Suppressor macrophage (primary cell): ENCODE results near the gene CNTD1.

Experiments
- DNase-seq, 4 experiments: peaks; one replicate each; pipeline ENCODE4 v3.0.0-alpha.2; 2020 to 2022

The CNTD1 gene

DNA sequence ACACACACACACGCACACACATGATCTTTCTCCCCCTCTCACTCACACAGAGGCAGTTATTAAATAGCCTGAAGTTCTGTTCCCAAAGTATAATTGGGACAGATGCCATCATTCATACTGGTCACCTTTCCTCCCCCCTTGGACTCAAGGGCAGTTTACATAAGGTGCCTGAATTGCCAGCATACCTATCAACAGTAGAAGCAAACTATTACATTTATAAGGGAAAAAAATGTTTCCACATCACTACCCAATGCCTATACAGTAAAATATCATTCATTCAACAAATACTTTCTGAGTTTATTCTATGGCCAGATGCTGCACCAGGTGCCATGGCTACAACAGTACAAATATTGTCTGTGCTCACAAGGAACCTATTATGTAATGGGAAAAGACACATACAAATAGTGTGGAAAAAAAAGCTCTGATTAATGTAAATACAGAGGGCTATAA is 6.3 kb downstream of the CNTD1 start:
- no peak for DNase-seq

DNA sequence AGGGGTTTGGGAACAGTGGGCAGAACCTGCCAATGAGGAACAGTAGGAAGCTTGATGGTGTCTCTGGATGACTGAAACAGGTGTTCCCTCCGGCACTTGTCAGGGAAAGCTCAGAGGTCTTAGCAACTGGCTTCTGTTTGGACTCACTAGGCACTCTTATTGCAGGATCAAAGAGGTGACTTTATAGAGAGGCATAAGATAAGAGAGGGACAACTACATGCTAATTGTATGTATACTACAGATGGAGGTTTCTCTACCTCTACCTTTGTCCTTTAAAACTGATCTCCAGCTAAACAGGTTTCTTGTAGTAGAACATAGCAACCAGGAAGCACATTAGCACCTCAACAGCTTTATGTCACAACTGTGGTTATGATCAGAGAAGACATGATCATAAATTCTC is 7.6 kb downstream of the CNTD1 start:
- no peak for DNase-seq

DNA sequence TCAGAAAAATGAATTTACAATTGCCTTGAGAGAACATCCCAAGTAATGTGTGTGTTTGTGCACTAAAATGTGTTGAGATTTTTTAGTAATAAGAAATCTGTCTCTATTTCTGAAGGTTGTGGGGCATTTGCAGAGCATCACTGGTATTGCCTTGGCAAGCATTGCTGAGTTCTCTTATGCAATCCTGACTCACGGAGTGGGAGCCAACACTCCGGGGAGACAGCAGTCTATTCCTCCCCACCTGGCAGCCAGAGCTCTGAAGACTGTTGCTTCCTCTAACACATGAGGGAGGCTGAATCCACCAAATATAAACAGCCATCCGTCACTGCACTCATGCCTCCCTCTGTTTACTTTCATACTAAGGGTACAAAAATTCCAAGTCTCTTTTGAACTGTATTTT is 10.6 kb downstream of the CNTD1 start:
- DNase-seq, result no peak

DNA sequence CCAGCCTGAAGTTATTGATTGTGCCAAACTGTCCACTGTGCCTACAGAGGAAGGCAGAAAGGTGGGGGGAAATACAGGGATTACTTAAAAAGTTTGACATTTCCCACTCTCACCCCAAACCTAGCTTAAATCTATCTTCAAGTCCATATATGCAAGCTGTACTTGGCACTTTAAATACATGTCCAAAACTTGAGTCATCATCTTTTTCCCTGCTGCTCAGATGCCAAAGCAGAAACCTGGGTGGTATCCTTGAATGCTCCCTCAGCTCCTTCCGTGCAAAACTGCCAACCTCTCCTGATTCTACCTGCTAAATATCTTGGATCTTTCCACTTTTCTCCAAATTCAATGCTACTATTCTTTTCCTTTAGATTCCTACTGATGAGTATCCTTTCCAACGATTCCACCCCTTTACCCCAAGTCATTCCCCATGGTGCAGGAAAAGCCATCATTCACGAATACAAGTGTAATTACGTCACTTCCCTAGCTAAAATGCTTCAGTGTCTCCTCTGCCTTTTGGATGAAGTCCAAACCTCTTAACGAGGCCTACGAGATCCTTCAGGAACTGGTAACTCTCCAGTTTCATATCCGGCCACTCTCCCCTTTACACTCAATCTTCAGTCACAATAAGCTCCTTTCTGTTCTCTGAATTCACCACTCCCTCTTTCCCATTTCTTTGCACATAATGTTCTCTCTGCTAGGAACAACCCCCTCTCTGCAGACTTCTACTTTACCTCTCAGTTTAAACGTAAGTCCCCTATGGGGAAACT is 16.2 kb downstream of the CNTD1 start:
- DNase-seq, result no peak

DNA sequence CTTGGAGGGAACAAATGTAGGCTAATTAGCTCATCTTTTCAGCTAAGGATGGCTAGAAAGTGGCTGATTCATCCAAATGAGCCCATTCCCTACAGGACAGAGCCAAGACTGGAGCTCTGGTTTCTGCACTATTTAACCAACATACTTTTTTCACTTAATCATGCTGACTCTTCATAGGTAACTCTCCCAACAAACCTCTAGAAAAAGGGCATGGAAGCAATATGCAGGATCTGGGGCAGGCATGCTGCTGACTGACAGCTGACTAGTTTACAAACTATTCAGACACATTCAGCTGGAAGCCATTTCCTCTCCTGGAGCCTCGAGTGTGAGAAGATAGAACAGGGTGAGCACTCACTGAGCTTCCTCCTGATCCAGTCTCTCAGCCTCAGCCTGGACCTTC is 19.2 kb downstream of the CNTD1 start:
- DNase-seq, result no peak

DNA sequence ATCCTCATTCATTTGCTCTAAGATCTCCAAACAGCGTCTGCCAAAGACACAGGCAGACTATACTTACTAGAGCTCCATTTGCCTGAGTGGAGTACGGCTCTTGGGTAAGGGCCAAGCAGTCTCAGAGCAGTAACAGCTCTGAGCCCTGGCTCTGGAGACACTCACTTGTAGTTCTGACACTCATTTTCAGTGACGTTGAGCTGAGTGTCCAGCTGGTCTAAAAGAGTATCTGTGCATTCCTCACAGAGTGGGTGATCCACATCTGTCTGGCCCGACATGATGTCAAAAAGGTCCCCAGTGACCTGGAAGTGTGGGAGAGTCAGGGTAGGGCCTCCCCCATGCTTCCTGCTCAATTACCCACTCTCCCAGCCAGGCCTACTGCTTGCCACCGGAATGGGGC is 19.7 kb downstream of the CNTD1 start:
- DNase-seq, result no peak

DNA sequence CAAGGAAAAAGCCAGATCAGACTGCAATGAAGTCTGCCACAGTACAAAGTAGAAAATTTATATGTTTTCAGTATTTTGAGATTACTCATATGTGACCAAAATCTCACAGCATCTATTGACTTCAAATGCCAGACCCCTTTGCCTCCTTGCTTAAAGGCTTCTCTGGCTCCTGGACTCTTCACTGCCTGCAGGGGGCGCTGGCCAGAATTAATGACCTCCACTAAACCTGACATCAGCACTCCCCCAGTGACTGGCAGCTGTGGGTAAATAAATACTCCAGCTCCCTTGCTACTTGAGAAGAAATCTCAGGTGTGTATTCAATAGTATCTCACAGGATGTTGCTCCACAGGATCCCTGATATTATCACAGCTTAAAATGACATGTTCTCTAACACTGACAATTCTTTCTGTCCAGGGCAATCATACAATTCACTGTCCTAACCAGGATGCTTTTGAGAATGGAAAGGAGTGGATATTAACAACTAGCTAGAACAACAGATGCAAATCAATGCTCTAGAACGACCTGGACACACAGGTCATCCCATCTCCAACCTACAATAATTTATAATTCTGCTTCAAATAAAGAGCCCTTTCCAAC is 21.4 kb downstream of the CNTD1 start:
- DNase-seq, result peak; percentile 80 to 87 (median 84)

DNA sequence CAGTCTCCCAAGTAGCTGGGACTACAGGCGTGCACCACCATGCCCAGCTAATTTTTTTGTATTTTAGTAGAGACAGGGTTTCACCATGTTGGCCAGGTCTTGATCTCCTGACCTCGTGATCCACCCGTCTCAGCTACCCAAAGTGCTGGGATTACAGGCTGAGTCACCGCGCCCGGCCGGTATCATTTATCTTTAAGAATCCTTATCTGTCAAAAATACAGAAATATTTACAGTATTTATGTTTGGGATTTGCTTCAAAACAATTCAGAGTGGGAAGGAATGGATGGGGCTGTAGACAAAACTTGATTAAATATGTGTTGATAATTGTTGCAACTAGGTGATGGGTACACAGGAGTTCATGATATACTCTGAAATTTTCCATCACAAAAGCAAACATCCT is 22.5 kb downstream of the CNTD1 start:
- DNase-seq, result no peak

DNA sequence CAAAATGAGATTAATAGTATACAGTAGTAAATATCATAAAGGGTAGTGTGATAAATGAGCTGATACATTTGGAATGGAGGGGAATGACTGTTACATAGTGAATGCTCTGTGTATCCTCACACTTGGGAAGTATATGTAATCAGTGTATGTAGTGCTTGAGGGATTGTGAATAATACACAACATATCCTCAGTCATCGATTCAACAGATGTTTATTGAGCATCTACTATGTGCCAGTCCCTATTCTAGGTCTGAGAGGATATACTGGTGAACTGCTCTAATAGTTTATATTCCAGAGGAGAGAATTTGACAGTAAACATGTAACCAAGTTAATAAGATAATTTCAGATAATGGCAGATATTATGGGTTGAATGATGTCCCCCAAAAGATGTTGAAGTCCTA is 28.8 kb downstream of the CNTD1 start:
- no peak for DNase-seq

DNA sequence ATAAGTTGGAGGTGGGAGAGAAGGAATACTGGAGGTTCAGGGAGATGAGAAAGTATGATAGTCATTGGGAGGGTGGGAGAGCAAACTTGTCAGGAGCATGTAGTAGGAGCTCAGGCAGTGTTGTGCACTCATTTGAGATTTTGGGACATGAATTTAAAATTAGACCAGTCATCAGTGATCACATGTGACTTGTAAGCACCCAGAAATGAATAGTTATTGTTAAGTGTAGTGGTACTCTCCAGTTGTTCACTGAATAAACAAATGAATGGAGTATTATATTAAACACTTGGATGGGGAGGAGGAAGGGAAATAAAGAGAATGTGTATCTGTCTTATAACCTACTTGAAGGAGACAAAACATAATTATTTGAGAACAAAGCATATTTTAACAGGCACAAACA is 32.3 kb downstream of the CNTD1 start:
- DNase-seq, result no peak

DNA sequence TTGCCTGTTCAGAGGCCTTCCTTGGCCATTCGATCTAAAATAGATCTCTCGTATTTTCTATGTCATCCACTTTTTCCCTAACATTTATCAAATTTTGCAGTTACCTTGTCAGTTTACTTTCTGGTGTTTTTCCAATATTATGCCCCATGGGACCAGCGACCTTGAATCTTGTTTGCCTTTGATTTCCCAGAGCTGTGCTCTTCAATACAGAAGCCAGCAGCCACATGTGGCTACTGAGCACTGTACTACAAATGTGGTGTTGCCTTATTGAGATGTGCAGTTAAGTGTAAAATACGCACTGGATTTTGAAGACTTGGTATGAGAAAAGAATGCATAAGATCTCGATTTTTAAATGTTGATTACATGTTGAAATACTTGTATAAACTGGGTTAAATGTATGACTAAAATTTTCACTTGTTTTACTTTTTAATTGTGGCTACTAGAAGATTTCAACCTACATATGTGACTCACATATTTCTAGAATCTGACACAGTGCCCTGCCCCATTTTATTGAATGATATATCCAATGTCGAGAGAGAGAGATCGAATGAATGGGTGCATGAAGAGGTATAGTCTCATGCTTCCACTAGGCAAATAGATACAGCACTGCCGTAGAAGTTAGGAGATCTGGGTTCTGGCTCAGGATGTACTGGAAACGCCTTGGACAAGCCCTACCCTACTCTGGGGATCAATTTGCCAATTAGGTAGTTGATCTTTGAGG is 33.7 kb downstream of the CNTD1 start:
- DNase-seq, result no peak

DNA sequence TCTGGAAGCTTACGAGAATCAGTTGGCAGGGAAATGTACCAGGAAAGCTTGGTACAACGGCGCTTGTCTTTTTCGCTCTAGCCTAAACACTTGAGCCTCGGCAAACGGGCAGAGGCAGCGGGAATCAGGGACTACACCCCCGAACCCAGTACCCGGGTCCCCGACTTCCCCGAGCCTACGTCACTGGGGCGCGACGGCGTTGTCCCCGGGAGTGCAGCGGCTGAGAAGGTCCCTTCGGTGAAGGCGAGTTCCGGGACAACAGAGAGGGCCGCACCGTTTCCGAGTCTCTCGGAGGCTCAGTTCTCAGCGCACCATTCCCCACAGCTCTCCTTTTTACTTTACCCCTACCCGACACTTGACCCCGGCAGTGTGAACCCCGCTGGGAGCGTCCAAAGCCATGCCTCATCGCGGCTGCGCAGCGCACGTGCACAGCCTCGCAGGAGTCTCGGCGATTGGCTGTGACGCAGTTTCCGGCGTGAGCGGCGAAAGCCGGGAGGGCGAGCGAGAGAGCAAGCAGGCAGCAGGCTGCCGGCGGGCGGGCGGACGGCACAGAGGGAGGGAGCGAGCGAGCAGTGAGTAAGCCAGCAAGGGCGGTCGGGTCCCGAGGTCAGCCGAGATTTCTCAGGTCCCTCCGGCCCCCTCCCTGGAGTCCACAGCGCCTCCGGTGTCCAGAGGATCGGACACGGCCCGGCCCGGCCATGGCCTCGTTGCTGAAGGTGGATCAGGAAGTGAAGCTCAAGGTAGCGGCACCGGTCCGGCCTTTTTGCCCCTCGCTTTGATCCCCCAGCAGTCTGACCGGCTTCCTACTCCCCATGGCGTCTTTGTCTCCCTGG is 34.5 kb downstream of the CNTD1 start, which contains the start of gene PSME3:
PSME3 (plus strand) TSS at position 464 of the 833 bp plus-strand sequence; CDS start at position 699, 235 bp downstream.
- peak; percentile 92 to 95 (median 95) for DNase-seq

DNA sequence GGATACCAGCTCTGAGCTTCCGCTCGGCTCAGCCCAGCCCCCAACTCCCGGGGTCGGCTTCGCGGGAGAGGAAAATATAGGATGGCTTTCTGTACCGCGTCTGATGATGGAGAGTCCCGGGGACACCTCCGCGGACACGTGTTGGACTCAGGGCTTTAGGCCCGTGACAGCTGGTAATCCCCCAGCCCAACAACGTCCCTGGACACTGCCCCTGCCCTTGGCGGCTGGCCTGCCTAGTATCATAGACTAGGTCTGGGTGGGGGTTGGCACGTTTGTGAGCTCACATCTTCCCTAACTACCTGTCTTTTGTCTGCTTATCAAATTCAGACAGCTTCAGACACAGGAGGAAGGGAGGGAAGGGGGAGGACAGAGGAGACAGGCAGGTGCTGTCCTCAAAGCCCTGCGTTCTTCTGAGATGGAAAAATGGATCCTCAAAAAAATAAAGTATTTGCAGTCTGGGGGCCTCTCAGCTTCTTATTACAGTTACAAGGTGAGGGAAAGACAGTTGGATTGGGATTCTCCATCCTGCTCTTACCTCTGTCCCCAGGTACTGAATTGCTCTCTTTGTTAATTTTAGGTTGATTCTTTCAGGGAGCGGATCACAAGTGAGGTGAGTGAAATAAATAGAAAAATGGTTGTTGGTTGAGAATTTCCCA is 35.2 kb downstream of the CNTD1 start:
- DNase-seq, result no peak

DNA sequence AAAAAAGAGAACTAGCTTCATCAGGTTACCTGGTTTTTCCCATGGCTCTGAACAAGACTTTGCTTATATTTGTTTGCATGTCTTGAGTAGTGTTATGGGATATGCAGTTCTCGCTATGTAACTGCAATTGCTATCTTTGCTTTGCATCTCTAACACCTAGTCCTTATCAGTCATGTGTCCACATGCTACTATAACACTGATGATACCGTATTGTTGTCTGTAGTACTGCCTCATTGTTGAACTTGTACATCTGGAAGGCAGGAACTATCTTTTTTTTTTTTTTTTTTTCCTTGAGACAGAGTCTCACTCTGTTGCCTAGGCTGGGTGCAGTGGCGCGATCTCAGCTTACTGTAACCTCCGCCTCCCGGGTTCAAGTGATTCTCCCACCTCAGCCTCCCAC is 37.1 kb downstream of the CNTD1 start:
- DNase-seq, result no peak

DNA sequence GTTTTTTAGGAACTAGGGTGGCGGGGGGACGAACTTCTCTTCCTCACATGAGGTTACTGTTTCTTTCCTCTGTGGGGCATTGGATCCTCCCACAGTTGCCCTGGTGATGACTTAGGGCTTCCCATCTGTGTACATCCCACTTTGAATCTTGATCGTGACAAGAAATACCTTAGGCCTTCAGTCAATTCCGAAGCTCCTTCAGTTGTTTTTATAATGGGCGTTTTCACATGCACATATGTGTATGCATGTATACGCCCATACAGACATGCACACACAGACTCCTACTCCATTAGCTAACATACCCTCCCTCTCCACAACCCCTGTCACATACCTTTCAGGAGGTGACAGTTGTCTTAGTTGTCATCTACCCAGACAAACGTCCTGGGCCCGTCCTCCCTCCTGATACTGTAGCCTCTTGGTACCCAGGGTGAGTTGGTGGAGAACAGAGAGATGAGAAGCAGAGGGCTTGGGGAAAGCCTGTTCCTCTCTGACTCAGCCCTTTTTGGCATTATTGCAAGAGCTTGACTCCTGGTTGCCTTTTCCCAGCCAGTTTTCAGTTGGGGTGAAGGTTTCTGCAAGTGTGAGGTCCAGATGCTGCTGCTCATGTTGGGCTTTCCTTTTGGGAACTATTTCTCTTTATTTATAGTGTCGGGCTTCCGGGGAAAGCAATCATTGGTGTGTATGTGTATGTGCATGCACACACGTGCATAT is 43.5 kb downstream of the CNTD1 start:
- DNase-seq, result no peak

DNA sequence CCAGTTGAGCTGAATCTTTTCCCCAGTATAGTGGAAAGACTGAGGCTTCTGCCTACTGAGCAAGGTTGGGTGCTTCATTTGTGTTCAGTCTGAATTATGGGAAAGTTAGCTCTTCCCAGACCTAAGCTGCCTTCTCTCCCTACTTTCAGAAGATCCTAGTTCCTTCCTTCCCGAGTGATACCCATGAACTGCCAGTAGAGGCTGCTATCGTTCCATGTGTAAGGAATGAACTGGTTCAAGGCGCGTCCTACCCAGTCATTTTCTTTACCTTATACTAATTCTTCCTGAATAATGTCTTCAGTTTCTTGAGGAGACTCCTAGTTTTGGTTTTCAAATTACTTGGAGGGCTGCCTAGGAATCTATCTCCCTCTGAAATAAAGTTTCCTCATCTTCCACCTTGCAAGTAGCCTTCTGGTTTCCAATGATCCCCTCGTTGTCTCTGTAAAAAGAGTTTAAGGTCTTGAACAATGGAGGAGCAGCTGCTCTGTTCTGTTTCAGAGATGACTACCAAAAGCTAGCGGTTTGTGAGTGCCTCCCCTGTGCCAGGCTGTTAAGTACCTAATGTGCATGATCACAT is 44.8 kb downstream of the CNTD1 start:
- peak; percentile 55 to 80 (median 70) for DNase-seq

DNA sequence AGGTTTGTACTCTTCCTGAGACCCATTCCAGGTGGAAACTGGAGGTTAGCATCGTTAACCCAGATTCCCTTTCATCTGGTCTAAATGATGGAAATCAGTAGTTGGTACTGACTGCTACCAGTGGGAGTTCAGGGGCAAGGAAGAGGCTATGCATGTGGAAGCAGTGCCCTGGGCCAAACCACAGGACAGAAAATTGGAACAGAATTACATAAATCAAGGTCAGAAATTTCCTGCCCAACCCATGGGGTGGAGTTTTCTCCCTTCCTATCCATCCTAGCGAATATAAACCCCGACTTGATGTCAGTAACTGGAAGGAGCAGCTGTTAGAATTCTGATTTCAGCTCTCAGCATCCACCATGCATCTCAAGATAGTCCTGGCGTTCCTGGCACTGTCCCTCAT is 45.6 kb downstream of the CNTD1 start, which contains the start of gene AOC2:
AOC2 (plus strand) TSS at position 310 of the 400 bp plus-strand sequence; CDS start at position 357, 47 bp downstream.
- no peak for DNase-seq

DNA sequence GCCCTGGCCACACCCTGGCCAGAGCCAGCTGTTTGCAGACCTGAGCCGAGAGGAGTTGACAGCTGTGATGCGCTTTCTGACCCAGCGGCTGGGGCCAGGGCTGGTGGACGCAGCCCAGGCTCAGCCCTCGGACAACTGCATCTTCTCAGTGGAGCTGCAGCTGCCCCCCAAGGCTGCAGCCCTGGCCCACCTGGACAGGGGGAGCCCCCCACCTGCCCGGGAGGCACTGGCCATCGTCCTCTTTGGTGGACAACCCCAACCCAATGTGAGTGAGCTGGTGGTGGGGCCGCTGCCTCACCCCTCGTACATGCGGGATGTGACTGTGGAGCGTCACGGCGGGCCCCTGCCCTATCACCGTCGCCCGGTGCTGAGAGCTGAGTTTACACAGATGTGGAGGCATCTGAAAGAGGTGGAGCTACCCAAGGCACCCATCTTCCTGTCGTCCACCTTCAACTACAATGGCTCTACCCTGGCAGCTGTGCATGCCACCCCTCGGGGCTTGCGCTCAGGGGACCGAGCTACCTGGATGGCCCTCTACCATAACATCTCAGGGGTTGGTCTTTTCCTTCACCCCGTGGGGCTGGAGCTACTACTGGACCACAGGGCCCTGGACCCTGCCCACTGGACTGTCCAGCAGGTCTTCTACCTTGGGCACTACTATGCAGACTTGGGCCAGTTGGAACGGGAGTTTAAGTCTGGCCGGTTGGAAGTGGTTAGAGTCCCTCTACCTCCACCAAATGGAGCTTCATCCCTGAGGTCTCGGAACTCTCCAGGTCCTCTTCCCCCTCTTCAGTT is 46.3 kb downstream of the CNTD1 start:
- no peak for DNase-seq

DNA sequence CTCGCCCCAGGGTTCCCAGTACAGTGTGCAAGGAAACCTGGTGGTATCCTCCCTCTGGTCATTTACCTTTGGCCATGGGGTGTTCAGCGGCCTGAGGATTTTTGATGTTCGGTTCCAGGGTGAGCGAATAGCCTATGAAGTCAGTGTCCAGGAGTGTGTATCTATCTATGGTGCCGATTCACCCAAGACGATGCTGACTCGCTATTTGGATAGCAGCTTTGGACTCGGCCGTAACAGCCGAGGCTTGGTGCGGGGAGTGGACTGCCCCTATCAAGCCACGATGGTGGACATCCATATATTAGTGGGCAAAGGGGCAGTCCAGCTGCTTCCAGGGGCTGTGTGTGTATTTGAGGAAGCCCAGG is 46.9 kb downstream of the CNTD1 start:
- no peak for DNase-seq

DNA sequence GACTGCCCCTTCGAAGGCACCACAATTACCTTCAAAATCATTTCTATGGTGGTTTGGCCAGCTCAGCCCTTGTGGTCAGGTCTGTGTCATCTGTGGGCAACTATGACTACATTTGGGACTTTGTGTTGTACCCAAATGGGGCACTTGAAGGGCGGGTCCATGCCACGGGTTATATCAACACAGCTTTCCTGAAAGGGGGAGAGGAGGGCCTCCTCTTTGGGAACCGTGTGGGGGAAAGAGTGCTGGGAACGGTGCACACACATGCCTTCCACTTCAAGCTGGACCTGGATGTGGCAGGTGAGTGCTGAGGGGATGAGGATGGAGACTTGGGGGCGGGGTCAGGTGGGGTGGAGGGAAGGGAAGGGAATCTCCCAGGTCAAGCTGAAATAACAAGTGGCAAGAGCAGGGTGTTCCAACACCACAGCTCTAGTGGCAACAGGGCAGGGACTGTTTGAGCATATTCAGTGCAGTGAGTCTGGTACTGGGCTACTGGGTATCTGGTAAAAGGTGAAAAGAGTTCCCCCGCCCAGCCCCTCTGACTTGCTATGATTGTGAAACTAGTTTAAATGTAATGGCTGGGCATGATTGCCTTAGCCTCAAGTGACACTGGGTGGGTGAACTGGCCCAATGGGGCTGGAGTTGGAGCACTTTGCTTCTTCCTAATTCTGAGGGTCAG is 47.4 kb downstream of the CNTD1 start:
- DNase-seq, result peak; percentile 36 to 63 (median 48)
